Neuronal stem cell (in vitro differentiated cells): ENCODE measurements around the gene UGT1A9.

ENCODE experiments used
- DNase-seq: peaks from one replicate; pipeline ENCODE4 v3.0.0-alpha.2; 2013; ENCODE audit warnings: low spot score
- H2AFZ ChIP-seq: one replicate; pipeline ENCODE4 v1.6.1; 2013; ENCODE audit warnings: mild to moderate bottlenecking, low read length, inconsistent platforms
- H2AK5ac ChIP-seq: 2 replicates; pipeline ENCODE4 v1.6.1; 2013; ENCODE audit warnings: low read depth, mild to moderate bottlenecking, inconsistent platforms, low read length, moderate library complexity, mixed read lengths
- H2BK120ac ChIP-seq: 2 replicates; pipeline ENCODE4 v1.6.1; 2013; ENCODE audit warnings: low read depth, mild to moderate bottlenecking, inconsistent platforms, low read length, moderate library complexity, mixed read lengths
- H2BK12ac ChIP-seq: one replicate; pipeline ENCODE4 v1.6.1; 2013; ENCODE audit warnings: low read length, inconsistent platforms
- H2BK15ac ChIP-seq: 2 replicates; pipeline ENCODE4 v1.6.1; 2013; ENCODE audit warnings: mild to moderate bottlenecking, low read length, inconsistent platforms, mixed read lengths
- H2BK5ac ChIP-seq: one replicate; pipeline ENCODE4 v1.6.1; 2013; ENCODE audit warnings: inconsistent platforms, mild to moderate bottlenecking, low read length, moderate library complexity
- H3K14ac ChIP-seq: one replicate; pipeline ENCODE4 v1.6.1; 2013; ENCODE audit warnings: low read length, inconsistent platforms
- H3K18ac ChIP-seq: 2 replicates; pipeline ENCODE4 v1.6.1; 2013; ENCODE audit warnings: low read length, inconsistent platforms
- H3K23ac ChIP-seq: 2 replicates; pipeline ENCODE4 v1.6.1; 2013; ENCODE audit warnings: low read depth, mild to moderate bottlenecking, mixed read lengths, low read length, inconsistent platforms; ENCODE audit not compliant: poor library complexity
- H3K27ac ChIP-seq: replicated peaks from 3 replicates; pipeline ENCODE4 v1.5.1; 2013; ENCODE audit warnings: low read length, inconsistent platforms
- H3K27me3 ChIP-seq, 3 experiments: 2 replicates each; pipeline ENCODE4 v1.6.1; 2013; ENCODE audit warnings: low read length in 3 of 3, mild to moderate bottlenecking in 2 of 3, inconsistent platforms in 1 of 3, low read depth in 1 of 3, mixed read lengths in 1 of 3, moderate library complexity in 1 of 3; ENCODE audit not compliant: control insufficient read depth in 3 of 3, insufficient read depth in 3 of 3
- H3K36me3 ChIP-seq, 2 donors: replicated peaks in 1 of 2; 2 replicates each; pipeline ENCODE4 v1.6.1; 2013; ENCODE audit warnings: low read length in 2 of 2; ENCODE audit not compliant: control insufficient read depth in 2 of 2, insufficient read depth in 2 of 2
- H3K4ac ChIP-seq: 2 replicates; pipeline ENCODE4 v1.6.1; 2013; ENCODE audit warnings: inconsistent platforms, mild to moderate bottlenecking, low read length, moderate library complexity
- H3K4me1 ChIP-seq, 2 donors: 1 replicate in 1 of 2; 2 replicates in 1 of 2; pipeline ENCODE4 v1.6.1; 2013; ENCODE audit warnings: low read length in 2 of 2, low read depth in 1 of 2; ENCODE audit not compliant: control insufficient read depth in 2 of 2, insufficient read depth in 1 of 2
- H3K4me2 ChIP-seq: one replicate; pipeline ENCODE4 v1.6.1; 2013; ENCODE audit warnings: mild to moderate bottlenecking, low read length, inconsistent platforms; ENCODE audit not compliant: insufficient read depth, poor library complexity, severe bottlenecking
- H3K4me3 ChIP-seq, 2 donors: 2 replicates each; pipeline ENCODE4 v1.5.1; 2013; ENCODE audit warnings: low read length in 2 of 2, mild to moderate bottlenecking in 2 of 2, inconsistent platforms in 1 of 2, moderate library complexity in 1 of 2
- H3K79me1 ChIP-seq: one replicate; pipeline ENCODE4 v1.6.1; 2013; ENCODE audit warnings: low read depth, mild to moderate bottlenecking, inconsistent platforms, low read length, moderate library complexity
- H3K9ac ChIP-seq: one replicate; pipeline ENCODE4 v1.6.1; 2013; ENCODE audit warnings: mild to moderate bottlenecking, low read depth, low read length, inconsistent platforms; ENCODE audit not compliant: poor library complexity
- H3K9me3 ChIP-seq, 2 donors: replicated peaks in 1 of 2; 2 replicates each; pipeline versions ENCODE3 to v1.6.1; 2013; ENCODE audit warnings: low read length in 2 of 2, mild to moderate bottlenecking in 2 of 2, inconsistent platforms in 1 of 2, low read depth in 1 of 2, mixed read lengths in 1 of 2, moderate library complexity in 1 of 2; ENCODE audit not compliant: control insufficient read depth in 2 of 2, insufficient read depth in 1 of 2
- H4K8ac ChIP-seq: one replicate; pipeline ENCODE4 v1.6.1; 2013; ENCODE audit warnings: low read depth, mild to moderate bottlenecking, inconsistent platforms, low read length, moderate library complexity
- H4K91ac ChIP-seq: one replicate; pipeline ENCODE4 v1.6.1; 2013; ENCODE audit warnings: low read length, low read depth, mild to moderate bottlenecking, inconsistent platforms; ENCODE audit not compliant: poor library complexity
- WGBS, 2 donors: extraction: QIAGEN DNeasy Blood & Tissue Kit; methylation state at CpG; one replicate each; pipeline ENCODE4 v1.1.7; 2013; ENCODE audit warnings: missing lambda C conversion rate in 2 of 2, mixed read lengths in 1 of 2; ENCODE audit not compliant: insufficient read length in 2 of 2, insufficient replicate concordance in 1 of 2; ENCODE audit errors: extremely low coverage in 2 of 2; 5-methylcytosine and 5-hydroxymethylcytosine counted together

Gene UGT1A9

DNA sequence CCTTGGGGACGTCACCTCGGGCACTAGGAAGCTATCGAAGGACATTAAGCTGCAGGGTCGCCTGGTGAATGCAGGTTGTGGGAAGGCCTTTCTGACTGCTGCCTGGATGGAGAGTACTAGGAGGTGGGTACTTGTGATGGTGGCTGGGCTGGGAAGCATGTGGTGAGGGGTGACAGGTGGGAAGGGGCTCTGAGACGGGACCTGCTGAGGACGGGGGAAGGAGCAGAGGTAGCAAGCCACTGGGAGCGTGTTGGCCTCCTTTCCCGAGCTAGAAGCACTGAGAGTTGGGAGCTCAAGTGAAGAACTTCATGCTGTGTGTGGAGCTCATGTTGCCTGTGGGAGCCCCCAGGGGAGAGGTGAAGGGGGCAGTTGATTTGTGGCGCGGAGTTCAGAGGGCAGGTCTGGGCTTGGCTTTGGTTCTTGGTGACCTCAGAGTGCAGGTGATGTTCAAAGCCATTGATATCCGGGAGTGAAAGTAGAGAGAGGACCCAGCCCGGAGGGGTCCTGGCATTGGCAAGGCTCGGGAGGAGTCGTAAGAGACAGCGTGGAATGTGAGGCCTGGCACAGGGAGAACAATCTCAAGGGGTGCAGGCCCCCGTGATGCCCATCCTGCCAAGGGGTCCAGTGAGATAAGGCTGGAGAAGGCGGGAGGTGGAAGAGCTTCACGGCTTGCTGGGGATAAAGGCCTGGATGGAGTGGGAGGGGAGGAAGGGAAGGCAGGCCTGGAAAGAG is 119.6 kb downstream of the UGT1A9 start:
- no peak overlapping the region for H3K23ac ChIP-seq
- no peak overlapping the region for H2AK5ac ChIP-seq
- no peak overlapping the region for H4K8ac ChIP-seq
- H2AFZ ChIP-seq, result no peak overlapping the region
- H3K4ac ChIP-seq, result no peak overlapping the region
- H3K18ac ChIP-seq, result no peak overlapping the region
- H3K14ac ChIP-seq, result no peak overlapping the region
- H3K9me3 ChIP-seq, result no peaks in the 10 kb centered on the region
- no peak overlapping the region for H2BK5ac ChIP-seq
- H3K27ac ChIP-seq, result no peak overlapping the region
- H3K4me3 ChIP-seq, result no peak overlapping the region
- no CpG with 5 or more reads among the region's 18 CpGs for WGBS, 2 donors
- peaks cover 0 to 3% (median 0%) of the 10 kb centered on the region in 3 experiments for H3K27me3 ChIP-seq
- DNase-seq, result no peak
- H3K36me3 ChIP-seq, result no peaks in the 10 kb centered on the region
- no peaks in the 10 kb centered on the region for H3K4me1 ChIP-seq
- no peak overlapping the region for H4K91ac ChIP-seq
- H3K4me2 ChIP-seq, result no peak overlapping the region
- H2BK120ac ChIP-seq, result no peak overlapping the region
- H3K79me1 ChIP-seq, result no peaks in the 10 kb centered on the region
- H2BK15ac ChIP-seq, result peak overlapping the region; percentile 27
- H3K9ac ChIP-seq, result peak overlapping the region; percentile 3
- H2BK12ac ChIP-seq, result no peak overlapping the region

DNA sequence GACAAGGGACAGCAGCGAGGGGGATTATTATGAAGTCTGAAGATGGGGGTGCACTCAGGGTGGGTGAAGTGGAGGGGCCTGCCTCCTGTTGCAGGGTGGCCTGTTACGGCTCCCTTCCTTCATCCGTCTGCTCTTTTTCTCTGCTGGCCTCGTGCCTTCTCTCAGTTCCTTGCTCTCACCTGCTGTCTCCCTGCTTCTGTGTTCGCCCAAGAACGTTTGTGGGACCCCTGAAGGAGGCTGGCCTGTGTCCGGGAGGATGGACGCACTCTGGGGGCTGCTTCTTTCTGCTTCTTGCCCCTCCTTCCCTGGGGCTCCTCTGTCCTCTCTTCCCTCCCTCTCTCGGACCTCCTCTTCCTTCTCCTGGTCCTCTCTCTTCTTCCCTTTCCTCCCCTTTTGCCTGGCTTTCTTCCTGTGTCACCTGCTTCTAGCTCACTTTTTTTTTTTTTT is 120.2 kb downstream of the UGT1A9 start:
- Histone ChIP-seq H3K4ac (no peak overlapping the region), H2AK5ac (no peak overlapping the region), H2AFZ (no peak overlapping the region), H3K4me1 (no peaks in the 10 kb centered on the region), H4K91ac (no peak overlapping the region), H2BK15ac (no peak overlapping the region), H3K79me1 (no peaks in the 10 kb centered on the region), H2BK5ac (no peak overlapping the region), H3K23ac (no peak overlapping the region), H3K4me3 (no peak overlapping the region), H4K8ac (no peak overlapping the region), H3K27ac (no peak overlapping the region), H3K18ac (no peak overlapping the region), H3K14ac (no peak overlapping the region), H2BK12ac (no peak overlapping the region), H3K4me2 (peak overlapping the region; percentile 11), H3K9ac (no peak overlapping the region), H2BK120ac (no peak overlapping the region), H3K27me3 (peaks cover 0 to 3% (median 0%) of the 10 kb centered on the region in 3 experiments), H3K9me3 (no peaks in the 10 kb centered on the region), H3K36me3 (no peaks in the 10 kb centered on the region)
- WGBS, 2 donors, result no CpG with 5 or more reads among the region's 9 CpGs
- no peak for DNase-seq

DNA sequence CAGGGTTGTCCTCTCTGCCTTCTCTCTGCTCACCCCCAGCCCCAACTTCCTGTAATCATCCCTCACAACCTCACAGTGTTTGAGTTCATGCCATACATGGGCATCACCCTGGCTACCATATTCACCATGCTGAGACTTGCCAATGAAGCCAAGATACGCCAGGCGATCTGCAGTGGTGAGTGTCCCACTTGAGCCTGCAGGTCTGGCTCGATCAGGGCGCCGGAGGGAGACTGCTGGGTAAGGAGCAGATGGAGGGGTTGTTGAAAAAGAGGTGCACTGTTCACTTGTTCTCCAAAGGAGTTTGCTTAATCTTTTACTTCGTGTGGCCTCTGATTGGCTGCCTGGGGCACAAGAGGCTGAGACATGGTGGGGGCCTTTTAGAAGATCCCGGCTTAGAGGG is 121.0 kb downstream of the UGT1A9 start:
- Histone ChIP-seq H2BK5ac (no peak overlapping the region), H2AK5ac (no peak overlapping the region), H3K4me1 (no peaks in the 10 kb centered on the region), H3K14ac (no peak overlapping the region), H3K18ac (no peak overlapping the region), H3K9me3 (no peaks in the 10 kb centered on the region), H3K27me3 (peaks cover 0 to 3% (median 0%) of the 10 kb centered on the region in 3 experiments), H3K4me3 (peak overlapping the region in 1 of 2 donors; percentile 61), H3K79me1 (no peaks in the 10 kb centered on the region), H3K27ac (no peak overlapping the region), H4K8ac (no peak overlapping the region), H2AFZ (no peak overlapping the region), H2BK12ac (no peak overlapping the region), H4K91ac (no peak overlapping the region), H3K9ac (no peak overlapping the region), H3K36me3 (no peaks in the 10 kb centered on the region), H3K4ac (no peak overlapping the region), H3K23ac (no peak overlapping the region), H3K4me2 (no peak overlapping the region), H2BK120ac (no peak overlapping the region), H2BK15ac (no peak overlapping the region)
- WGBS, 2 donors, result no CpG with 5 or more reads among the region's 7 CpGs
- no peak for DNase-seq

DNA sequence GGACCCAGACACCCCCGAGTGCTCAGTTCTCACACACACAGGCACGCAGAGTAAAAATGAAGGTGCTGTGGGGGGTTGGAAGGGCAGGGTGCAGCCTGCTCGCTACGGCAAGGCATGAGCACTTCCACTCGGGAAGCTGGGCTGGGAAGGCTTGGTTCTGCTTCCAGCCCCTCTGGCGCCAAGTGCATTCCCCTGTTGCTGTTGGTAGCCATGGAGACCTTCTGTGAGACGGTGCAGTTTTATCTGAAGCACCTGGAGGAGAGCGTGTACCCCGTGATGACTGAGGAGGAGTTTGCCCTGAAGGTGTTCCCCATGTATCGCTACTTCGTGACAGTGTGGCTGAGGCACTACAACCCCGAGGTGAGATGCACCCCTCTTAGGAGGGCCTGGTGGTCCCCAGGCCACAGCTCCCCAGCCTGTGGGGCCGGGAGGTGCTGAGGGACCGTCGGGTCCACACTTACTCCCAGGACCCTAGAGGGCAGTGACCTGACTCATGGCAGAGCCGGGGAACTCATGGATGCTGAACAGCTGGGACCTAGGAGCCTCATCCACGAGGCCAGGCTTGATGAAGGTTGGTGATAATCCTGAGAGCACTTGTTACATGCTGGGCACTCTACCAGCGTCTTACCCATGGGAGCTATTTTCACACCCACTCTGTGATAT is 121.9 kb downstream of the UGT1A9 start:
- no peak overlapping the region for H3K18ac ChIP-seq
- peak overlapping the region; percentile 34 for H3K9ac ChIP-seq
- no peak overlapping the region for H2BK5ac ChIP-seq
- H3K4ac ChIP-seq, result peak overlapping the region; percentile 20
- no peak overlapping the region for H2BK120ac ChIP-seq
- no CpG with 5 or more reads among the region's 18 CpGs for WGBS, 2 donors
- H3K23ac ChIP-seq, result no peak overlapping the region
- H3K4me2 ChIP-seq, result no peak overlapping the region
- no peak overlapping the region for H4K91ac ChIP-seq
- H3K27ac ChIP-seq, result no peak overlapping the region
- H2BK12ac ChIP-seq, result no peak overlapping the region
- H3K4me1 ChIP-seq, result no peaks in the 10 kb centered on the region
- no peak for DNase-seq
- H3K36me3 ChIP-seq, result no peaks in the 10 kb centered on the region
- peaks cover 0 to 3% (median 0%) of the 10 kb centered on the region in 3 experiments for H3K27me3 ChIP-seq
- H3K79me1 ChIP-seq, result no peaks in the 10 kb centered on the region
- no peak overlapping the region for H3K4me3 ChIP-seq
- H4K8ac ChIP-seq, result no peak overlapping the region
- H2BK15ac ChIP-seq, result peak overlapping the region; percentile 65
- no peak overlapping the region for H3K14ac ChIP-seq
- H2AK5ac ChIP-seq, result peak overlapping the region; percentile 2
- no peaks in the 10 kb centered on the region for H3K9me3 ChIP-seq
- H2AFZ ChIP-seq, result no peak overlapping the region
